HCT116 (cell line): ENCODE data around the gene PREX1.

ENCODE experiments used
- CTCF ChIP-seq, 3 experiments: fragments of 200-600 bp in 1 of 3; sonication (generic) in 1 of 3; IDR thresholded peaks in 2 of 3; conservative IDR thresholded peaks in 1 of 3; 2 replicates each; pipeline ENCODE4 v1.5.1; 2012 to 2017; ENCODE audit warnings: low read depth in 2 of 3, low read length in 2 of 3, antibody characterized with exemption in 1 of 3, borderline replicate concordance in 1 of 3, control low read depth in 1 of 3, mild to moderate bottlenecking in 1 of 3, mixed read lengths in 1 of 3, mixed run types in 1 of 3, moderate library complexity in 1 of 3; ENCODE audit not compliant: insufficient read depth in 1 of 3
- EGR1 ChIP-seq: IDR thresholded peaks from 2 replicates; pipeline ENCODE4 v1.6.1; 2012; ENCODE audit warnings: low read depth
- EZH2phosphoT487 ChIP-seq: fragments of 200-600 bp; IDR thresholded peaks from 2 replicates; pipeline ENCODE4 v1.6.1; 2018; ENCODE audit warnings: antibody characterized with exemption, borderline replicate concordance
- POLR2A ChIP-seq: IDR thresholded peaks from 2 replicates; pipeline ENCODE4 v1.7.0; 2011; ENCODE audit warnings: borderline replicate concordance; ENCODE audit not compliant: insufficient read depth, insufficient read length; ENCODE audit errors: extremely low read depth
- REST ChIP-seq: IDR thresholded peaks from 2 replicates; pipeline ENCODE4 v1.6.1; 2012; ENCODE audit warnings: low read depth
- SIN3A ChIP-seq: IDR thresholded peaks from 2 replicates; pipeline ENCODE4 v1.6.1; 2012; ENCODE audit warnings: low read depth
- SRF ChIP-seq: IDR thresholded peaks from 2 replicates; pipeline ENCODE4 v1.6.1; 2012; ENCODE audit warnings: low read depth
- TCF7L2 ChIP-seq: IDR thresholded peaks from 2 replicates; pipeline ENCODE4 v1.7.0; 2011; ENCODE audit warnings: borderline replicate concordance, inconsistent platforms; ENCODE audit not compliant: insufficient read depth, insufficient read length; ENCODE audit errors: extremely low read depth
- YY1 ChIP-seq: IDR thresholded peaks from 2 replicates; pipeline ENCODE4 v1.6.1; 2011; ENCODE audit warnings: low read length, low read depth, moderate library complexity, mild to moderate bottlenecking; ENCODE audit not compliant: insufficient replicate concordance; ENCODE audit errors: extremely low read depth

GRCh38 chr20:48829940-48830339, 2.1 kb upstream of the PREX1 start:
- TF ChIP-seq CTCF (IDR thresholded peaks at IDR 0.05 in 2 of 3, conservative IDR thresholded peaks at IDR 0.05 in 1 of 3; ENCODE audit: borderline replicate concordance in 1 of 3, insufficient read depth in 1 of 3, low read depth in 2 of 3, low read length in 2 of 3), result no peak
- no peak for TF ChIP-seq YY1
- TF ChIP-seq REST, result no peak
- TF ChIP-seq POLR2A, result no peak
- no peak for TF ChIP-seq TCF7L2
- no peak for TF ChIP-seq EZH2phosphoT487
- no peak for TF ChIP-seq EGR1
- no peak for TF ChIP-seq SIN3A
- no peak for TF ChIP-seq SRF
